NCI-H446 treated with DMSO at 0.1 percent for 48 hours (cell line): Measurements from ENCODE around the gene HBA2.
"Not testable (repeated sequence)": the region's sequence is repeated elsewhere in the genome, so short reads cannot be mapped to it uniquely, and the experiment has no call there.

Experiments used
- DNase-seq: peaks from one replicate; lab custom pipeline; 2025; lab: John Stamatoyannopoulos, UW

Gene HBA2

GRCh38 chr16:155031-155398 is 17.7 kb upstream of the HBA2 start:
- DNase-seq = no peak

- no peak for DNase-seq
Measured at GRCh38 chr16:159136-159849, 13.4 kb upstream of the HBA2 start.

- not testable (repeated sequence) for DNase-seq
Measured at GRCh38 chr16:160242-160641, 12.4 kb upstream of the HBA2 start.

GRCh38 chr16:160691-161190 is 11.9 kb upstream of the HBA2 start:
- DNase-seq = no peak

- no peak for DNase-seq
Measured at GRCh38 chr16:162271-162991, 10.2 kb upstream of the HBA2 start.

- DNase-seq = not testable (repeated sequence)
Measured at GRCh38 chr16:163139-163538, 9.5 kb upstream of the HBA2 start.

- not testable (repeated sequence) for DNase-seq
Measured at GRCh38 chr16:163696-164095, 9.0 kb upstream of the HBA2 start.

- not testable (repeated sequence) for DNase-seq
Measured at GRCh38 chr16:164134-164823, 8.4 kb upstream of the HBA2 start.

- DNase-seq = no peak
Measured at GRCh38 chr16:164827-165538, 7.7 kb upstream of the HBA2 start.

GRCh38 chr16:165539-166374 is 6.9 kb upstream of the HBA2 start, which contains the start of gene HBM:
Gene HBM, plus strand, starts transcription at chr16:165978. Its CDS starts 20 bp downstream, at chr16:165998.
- no peak for DNase-seq

GRCh38 chr16:166375-167121 is 6.1 kb upstream of the HBA2 start:
- DNase-seq = no peak

GRCh38 chr16:167122-167690 is 5.5 kb upstream of the HBA2 start:
- DNase-seq = no peak

GRCh38 chr16:168424-168823 is 4.3 kb upstream of the HBA2 start:
- DNase-seq = no peak

GRCh38 chr16:169014-169413 is 3.7 kb upstream of the HBA2 start:
- no peak for DNase-seq

- DNase-seq = not testable (repeated sequence)
Measured at GRCh38 chr16:170088-170507, 2.6 kb upstream of the HBA2 start.

- no peak for DNase-seq
Measured at GRCh38 chr16:170788-171187, 1.9 kb upstream of the HBA2 start.

GRCh38 chr16:173211-173854 is 657 bp downstream of the HBA2 start:
- DNase-seq = not testable (repeated sequence)

GRCh38 chr16:173928-174769 is 1.5 kb downstream of the HBA2 start:
- DNase-seq = not testable (repeated sequence)
